HCT116 (cell line): Measurements from ENCODE around the gene TYK2. TPM values are rescaled to one million over a fixed set of nuclear protein-coding genes. Genes with fewer than 3 reads are reported as not detected.

Experiments
- ATAC-seq: fragments of 200-7000 bp; cut with Tn5 transposase; 2 replicates; pipeline ENCODE4 v1.9.1; 2020; ENCODE audit warnings: mild to moderate bottlenecking, moderate library complexity
- BruUV-seq: library from RNA; stranded (reverse); fragments of 400-500 nt; replicated peaks from 2 replicates; lab custom pipeline; 2021; lab: Mats Ljungman, UMichigan
- CTCF ChIA-PET: fragments of 300-600 bp; sonication (Branson Sonifier 250); formaldehyde crosslinking; loops from one replicate; lab custom pipeline; 2021; ENCODE audit warnings: antibody characterized with exemption; lab: Charles Lee
- POLR2A ChIA-PET: fragments of 300-600, 350-600 bp; sonication (Branson Sonifier 250); formaldehyde crosslinking; loops from one replicate; lab custom pipeline; 2021; ENCODE audit warnings: antibody characterized with exemption; lab: Charles Lee
- RAD21 ChIA-PET, 2 experiments: fragments of 300-600 bp; sonication (Branson Sonifier 250); formaldehyde crosslinking; loops; one replicate each; lab custom pipeline; 2023; ENCODE audit warnings: low total read pairs in 2 of 2; ENCODE audit not compliant: uncharacterized antibody in 2 of 2, unreplicated experiment in 2 of 2, low non-redundant PET in 1 of 2; lab: Charles Lee
- DNase-seq: peaks from one replicate; pipeline ENCODE4 v3.0.0-alpha.2; 2010; ENCODE audit warnings: low read depth, low spot score
- H2AFZ ChIP-seq: fragments of 200-600 bp; shearing (Covaris generic), sonication (generic); 2 replicates; pipeline ENCODE4 v1.6.1; 2017; ENCODE audit warnings: low read depth, mixed run types, mixed read lengths, antibody characterized with exemption, low read length; ENCODE audit not compliant: poor library complexity, severe bottlenecking
- H3K27ac ChIP-seq: 2 replicates; pipeline ENCODE4 v1.5.1; 2012; ENCODE audit warnings: low read depth, low read length
- H3K27me3 ChIP-seq: fragments of 200-600 bp; sonication (generic); 2 replicates; pipeline ENCODE4 v1.6.1; 2016; ENCODE audit warnings: mixed run types, low read length, mixed read lengths; ENCODE audit not compliant: insufficient read depth
- H3K36me3 ChIP-seq, 2 experiments: fragments of 200-500 bp in 1 of 2; fragments of 200-600 bp in 1 of 2; sonication (Bioruptor generic) in 1 of 2; sonication (generic) in 1 of 2; 2 replicates each; pipeline versions ENCODE4 v1.5.1 to v1.6.1; 2014 to 2016; ENCODE audit warnings: low read length in 2 of 2, inconsistent platforms in 1 of 2, mixed read lengths in 1 of 2, mixed run types in 1 of 2; ENCODE audit not compliant: insufficient read depth in 2 of 2, control insufficient read depth in 1 of 2
- H3K4me1 ChIP-seq, 2 experiments: fragments of 200-600 bp in 1 of 2; sonication (generic) in 1 of 2; 2 replicates each; pipeline versions ENCODE4 v1.5.1 to v1.6.1; 2012 to 2017; ENCODE audit warnings: low read length in 2 of 2, inconsistent platforms in 1 of 2, mild to moderate bottlenecking in 1 of 2, mixed read lengths in 1 of 2, mixed run types in 1 of 2, moderate library complexity in 1 of 2; ENCODE audit not compliant: insufficient read depth in 2 of 2, control insufficient read depth in 1 of 2
- H3K4me2 ChIP-seq: fragments of 200-600 bp; sonication (generic); 2 replicates; pipeline ENCODE4 v1.6.1; 2017; ENCODE audit warnings: mixed run types, low read length, mixed read lengths
- H3K4me3 ChIP-seq, 2 experiments: fragments of 200-600 bp in 1 of 2; sonication (generic) in 1 of 2; replicated peaks in 1 of 2; 2 replicates each; pipeline ENCODE4 v1.5.1; 2011 to 2016; ENCODE audit warnings: low read length in 2 of 2, control low read depth in 1 of 2, low read depth in 1 of 2, mild to moderate bottlenecking in 1 of 2, mixed read lengths in 1 of 2, mixed run types in 1 of 2
- H3K79me2 ChIP-seq: fragments of 200-600 bp; sonication (generic); 2 replicates; pipeline ENCODE4 v1.6.1; 2017; ENCODE audit warnings: mild to moderate bottlenecking, mixed run types, low read length, moderate library complexity, mixed read lengths; ENCODE audit not compliant: insufficient read depth
- H3K9ac ChIP-seq: fragments of 200-600 bp; sonication (generic); 2 replicates; pipeline ENCODE4 v1.6.1; 2016; ENCODE audit warnings: low read length, mixed read lengths
- H3K9me2 ChIP-seq: fragments of 200-600 bp; sonication (generic), shearing (Covaris generic); 2 replicates; pipeline ENCODE4 v1.6.1; 2017; ENCODE audit warnings: mixed run types, mild to moderate bottlenecking, moderate library complexity; ENCODE audit not compliant: insufficient read depth
- H3K9me3 ChIP-seq, 2 experiments: fragments of 200-500 bp in 1 of 2; fragments of 200-600 bp in 1 of 2; sonication (Bioruptor generic) in 1 of 2; sonication (generic) in 1 of 2; 2 replicates each; pipeline ENCODE4 v1.6.1; 2014 to 2017; ENCODE audit warnings: low read length in 2 of 2, mixed read lengths in 2 of 2, inconsistent platforms in 1 of 2, low read depth in 1 of 2, mild to moderate bottlenecking in 1 of 2, mixed run types in 1 of 2, moderate library complexity in 1 of 2; ENCODE audit not compliant: control insufficient read depth in 1 of 2, insufficient read depth in 1 of 2
- H4K20me1 ChIP-seq: fragments of 200-600 bp; sonication (generic), shearing (Covaris generic); 2 replicates; pipeline ENCODE4 v1.6.1; 2017; ENCODE audit warnings: mixed run types, mild to moderate bottlenecking, moderate library complexity; ENCODE audit not compliant: insufficient read depth
- CBX3 ChIP-seq: IDR thresholded peaks from 2 replicates; pipeline ENCODE4 v1.6.1; 2012; ENCODE audit warnings: low read depth
- ZNF274 ChIP-seq: fragments of 200-500 bp; sonication (Bioruptor generic); IDR thresholded peaks from 2 replicates; pipeline ENCODE4 v1.6.1; 2014; ENCODE audit warnings: mild to moderate bottlenecking, low read depth, low read length, inconsistent platforms
- intact Hi-C: fragments of 100-400 bp; cut with micrococcal nuclease; formaldehyde crosslinking; loops from 2 replicates; pipeline ENCODE4 v1.10.0; 2022
- microRNA counts: library from miRNA; unstranded; fragments of <30 nt; microRNA quantifications from one replicate; lab custom pipeline; 2015
- microRNA-seq: library from miRNA; unstranded; fragments of <30 nt; microRNA quantifications from one replicate; pipeline ENCODE4, GENCODE V29; 2016; ENCODE audit warnings: borderline number of aligned reads
- total RNA-seq: library from RNA; stranded (reverse); gene quantifications from one replicate; pipeline ENCODE4 v1.2.1, GENCODE V29; 2021; ENCODE audit not compliant: unreplicated experiment

TYK2 gene
- total RNA-seq, 1 experiment from 2014 or later = 110 TPM

DNA sequence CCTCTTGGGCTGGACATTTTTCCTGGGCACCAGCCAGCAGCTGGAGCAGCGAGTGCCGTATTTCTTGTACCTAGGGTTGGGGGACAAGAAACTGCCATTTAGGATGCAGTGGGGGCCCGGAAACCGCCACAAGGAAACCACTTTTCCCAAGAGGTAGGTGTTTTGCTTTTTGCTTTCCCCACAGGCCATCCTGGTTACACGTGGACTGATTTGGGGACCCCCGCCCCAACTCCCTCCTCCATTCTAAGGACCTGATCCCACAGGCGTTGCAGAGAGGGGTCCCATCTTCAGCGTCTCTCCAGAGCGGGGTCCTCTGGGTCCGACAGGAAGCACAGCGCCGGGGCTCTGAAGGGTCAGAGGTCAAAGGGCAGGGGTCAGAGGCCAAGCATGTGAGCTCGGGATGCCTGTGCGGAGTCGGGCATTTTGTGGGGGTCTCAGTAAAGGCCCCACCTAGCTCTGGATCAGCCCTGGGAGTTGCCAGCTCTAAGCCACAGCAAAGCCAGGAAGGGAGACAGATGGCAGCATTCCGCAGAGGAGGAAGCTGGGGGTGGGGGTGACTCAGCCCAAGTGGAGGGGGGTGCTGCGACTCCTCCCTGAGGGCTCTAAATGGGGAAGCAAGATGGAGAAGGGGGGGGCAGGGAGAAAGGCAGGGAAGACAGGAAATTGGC lies 75.1 kb downstream of the TYK2 start:
- no peak overlapping the region for H3K9ac ChIP-seq
- ChIA-PET RAD21 (no interaction called here), POLR2A (no interaction called here), CTCF (no interaction called here)
- H2AFZ ChIP-seq = no peak overlapping the region
- no peak overlapping the region for H3K27ac ChIP-seq
- DNase-seq = no peak
- H3K4me1 ChIP-seq = peaks cover 0 to 6% of the 10 kb centered on the region in 2 experiments; a peak in 2 of 4 replicates
- no peaks in the 10 kb centered on the region for H3K9me2 ChIP-seq
- no peaks in the 10 kb centered on the region for H3K36me3 ChIP-seq
- no TSS peak for BruUV-seq
- no peaks in the 10 kb centered on the region for H4K20me1 ChIP-seq
- H3K79me2 ChIP-seq = no peaks in the 10 kb centered on the region
- ATAC-seq = no peak
- H3K4me3 ChIP-seq = no peak overlapping the region
- no peaks in the 10 kb centered on the region for H3K9me3 ChIP-seq
- TF ChIP-seq ZNF274 (no peak), CBX3 (no peak)
- intact Hi-C loops = no loop called here
- H3K4me2 ChIP-seq = no peak overlapping the region
- no peaks in the 10 kb centered on the region for H3K27me3 ChIP-seq

MicroRNAs within 50 kb of the gene (microRNA counts, 767-probe panel; counts per million panel counts)
- microRNA hsa-miR-1181 (lab: Ali Mortazavi, UCI) = not detected

Small RNA genes lying within 50 kb of the gene (microRNA-seq; reads per million reads assigned to microRNA genes)
- not detected for gene MIR1181

Other genes with a start within 250 kb of the TYK2 start
- 235 TPM for gene DNMT1, start 185.6 kb downstream of the TYK2 start, total RNA-seq
- 6.1 TPM for gene S1PR2, start 149.2 kb downstream of the TYK2 start, total RNA-seq
- 146 TPM for gene MRPL4, start 128.4 kb downstream of the TYK2 start, total RNA-seq
- gene ICAM1, start 109.5 kb downstream of the TYK2 start, total RNA-seq = 5.0 TPM
- gene ICAM4, start 93.6 kb downstream of the TYK2 start, total RNA-seq = not detected
- 53.9 TPM for gene ICAM5, start 90.6 kb downstream of the TYK2 start, total RNA-seq
- 5.0 TPM for gene ZGLP1, start 70.8 kb downstream of the TYK2 start, total RNA-seq
- gene FDX2, start 64.6 kb downstream of the TYK2 start, total RNA-seq = 21.0 TPM
- 71.0 TPM for gene RAVER1, start 47.0 kb downstream of the TYK2 start, total RNA-seq
- gene ICAM3, start 40.9 kb downstream of the TYK2 start, total RNA-seq = 8.3 TPM
- gene CDC37, start 23.0 kb upstream of the TYK2 start, total RNA-seq = 260 TPM
- gene PDE4A, start 40.0 kb upstream of the TYK2 start, total RNA-seq = 33.7 TPM
- gene KEAP1, start 122.8 kb upstream of the TYK2 start, total RNA-seq = 75.2 TPM
- gene S1PR5, start 136.9 kb upstream of the TYK2 start, total RNA-seq = 4.4 TPM
- gene ATG4D, start 163.3 kb upstream of the TYK2 start, total RNA-seq = 45.4 TPM
- 44.0 TPM for gene KRI1, start 185.4 kb upstream of the TYK2 start, total RNA-seq
- gene CDKN2D, start 188.4 kb upstream of the TYK2 start, total RNA-seq = 13.8 TPM
- gene AP1M2, start 206.7 kb upstream of the TYK2 start, total RNA-seq = 111 TPM
- 90.9 TPM for gene SLC44A2, start 245.0 kb upstream of the TYK2 start, total RNA-seq